ENCODE measurements around the gene UBASH3B.

UBASH3B gene

DNA sequence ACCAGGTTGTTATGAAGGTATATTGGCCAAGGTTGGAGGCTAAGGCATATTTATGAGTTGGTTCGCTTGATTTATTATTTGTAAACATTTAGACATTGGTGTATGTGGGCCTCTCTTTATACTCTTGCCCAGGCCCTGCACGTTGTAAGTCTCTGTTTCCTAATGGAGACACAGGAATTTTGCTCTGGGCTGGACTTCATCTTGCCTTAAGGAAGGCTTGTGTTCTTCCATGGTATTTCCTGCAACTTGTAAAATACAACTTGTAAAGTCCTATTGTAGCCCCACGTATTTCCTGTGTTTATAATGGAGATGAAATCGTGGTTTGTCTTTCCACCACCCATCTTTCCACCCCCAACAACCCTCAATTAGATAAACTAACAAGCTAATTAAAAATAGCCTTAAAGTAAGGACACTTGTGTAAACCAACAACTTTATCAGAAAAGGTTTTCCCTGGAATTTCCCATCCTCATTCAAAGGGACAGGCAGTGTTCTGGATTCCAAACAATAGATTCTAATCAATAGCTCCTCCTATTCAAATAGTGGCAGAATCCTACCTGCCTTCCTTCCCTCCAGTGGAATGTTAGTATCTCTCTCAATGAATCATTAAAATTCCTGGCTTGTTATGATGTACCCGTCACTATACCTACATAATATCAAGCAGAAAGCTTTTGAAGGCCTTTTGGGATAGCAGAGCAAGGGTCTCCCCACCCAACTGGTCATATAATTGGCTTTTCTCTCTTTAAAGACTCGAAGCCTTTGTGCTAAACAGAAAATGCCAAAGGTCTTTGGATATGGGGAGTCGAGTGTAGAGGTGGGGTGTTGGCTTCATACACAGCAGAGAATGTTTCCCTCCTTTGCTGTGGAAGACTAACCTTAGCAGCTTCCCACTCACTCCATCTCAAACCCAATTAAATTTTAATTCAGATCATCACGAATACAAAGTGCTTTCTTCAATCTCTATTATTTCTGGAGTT lies 77.1 kb downstream of the UBASH3B start:
- TF ChIP-seq CTCF (IDR thresholded peaks at IDR 0.05; ENCODE audit: low read depth, low read length) = no peak

DNA sequence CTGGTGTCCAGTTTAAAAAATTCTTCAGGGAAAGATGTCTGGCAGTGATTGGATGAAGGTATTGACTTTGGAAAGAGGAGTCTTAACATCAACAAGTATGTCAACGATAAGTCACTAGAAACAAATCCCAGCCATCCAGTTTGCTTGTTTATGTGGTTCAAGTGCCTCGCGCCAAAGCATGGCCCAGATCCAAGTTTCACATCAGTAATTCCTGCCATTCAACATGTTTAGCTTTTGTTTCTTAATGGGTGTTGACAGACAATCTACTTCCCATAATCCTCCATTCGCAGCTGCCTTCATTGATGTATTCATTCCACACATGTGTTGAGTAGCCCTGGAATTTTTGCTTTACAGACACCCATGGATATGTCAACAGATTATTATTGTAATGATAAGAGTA lies 77.8 kb downstream of the UBASH3B start:
- H3K4me3 ChIP-seq (ENCODE audit: low read depth, low read length) = no peak overlapping the region
- TF ChIP-seq CTCF (IDR thresholded peaks at IDR 0.05; ENCODE audit: low read depth, low read length) = no peak

More for the DNA sequence above, 77.1 kb downstream of the UBASH3B start:
- no peak overlapping the region for H3K4me3 ChIP-seq (ENCODE audit: low read depth, low read length)

DNA sequence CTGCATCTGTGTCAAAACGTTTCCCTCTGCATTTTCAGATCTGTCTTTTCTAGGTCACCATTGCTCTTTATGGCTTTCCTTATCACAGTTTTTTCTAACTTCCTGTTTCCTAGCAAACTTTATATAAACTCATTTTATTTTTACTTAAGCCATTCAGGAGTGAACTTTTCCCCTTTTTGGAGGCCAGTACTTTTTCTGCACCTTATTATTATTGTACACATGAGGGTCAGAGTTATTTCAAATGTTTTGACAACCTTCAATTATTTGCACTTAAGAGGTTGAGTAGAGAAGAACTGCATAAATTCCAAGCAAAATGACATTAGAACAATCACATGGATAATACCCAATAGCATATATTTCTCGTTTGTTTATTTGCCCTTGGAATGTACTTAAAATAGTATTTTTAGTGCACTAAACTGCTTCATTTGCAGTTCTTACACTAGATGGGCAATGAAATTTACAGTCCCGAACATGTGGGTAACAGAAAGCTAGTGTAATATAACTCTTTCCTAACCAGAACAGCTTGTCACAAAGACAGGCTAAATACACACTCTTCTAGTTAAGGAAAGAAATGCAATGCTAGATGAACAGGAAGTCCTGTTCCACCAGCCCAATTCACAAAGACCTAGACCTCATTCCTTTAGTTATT lies 79.5 kb downstream of the UBASH3B start:
- no peak for TF ChIP-seq CTCF (IDR thresholded peaks at IDR 0.05; ENCODE audit: low read depth, low read length)
- no peak overlapping the region for H3K4me3 ChIP-seq (ENCODE audit: low read depth, low read length)

DNA sequence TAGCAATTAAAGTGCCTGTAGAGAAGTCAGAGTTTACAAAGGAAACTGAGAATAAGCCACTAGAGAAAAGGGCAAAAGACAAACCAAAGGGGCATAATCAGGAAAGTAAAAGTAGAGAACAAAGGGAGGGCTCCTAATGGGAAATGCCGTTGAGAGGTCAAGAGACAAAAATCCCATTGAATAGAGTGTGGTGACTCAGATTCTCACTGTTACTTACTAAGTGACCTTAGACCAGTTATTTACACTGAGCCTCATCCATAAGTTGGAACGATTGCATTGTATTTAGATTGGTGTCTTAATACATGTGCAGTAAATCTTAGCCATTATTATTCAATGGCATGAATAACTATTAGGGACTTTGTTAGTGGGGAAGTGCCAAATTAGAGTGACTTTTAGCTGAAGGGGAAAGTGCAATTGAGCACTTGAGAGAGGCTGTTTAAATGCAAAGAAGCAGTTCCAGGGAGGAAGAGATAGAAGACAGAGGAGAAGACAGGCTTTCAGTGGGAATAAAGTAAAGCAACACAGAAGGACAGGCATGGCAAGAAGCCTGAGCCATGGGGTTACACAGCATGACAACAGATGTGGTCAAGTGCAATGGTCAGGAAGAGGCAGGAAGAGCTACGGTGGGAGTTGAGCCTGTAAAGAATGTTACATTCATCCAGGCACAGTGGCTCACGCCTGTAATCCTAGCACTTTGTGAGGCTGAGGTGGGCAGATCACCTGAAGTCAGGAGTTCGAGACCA lies 82.6 kb downstream of the UBASH3B start:
- H3K4me3 ChIP-seq (ENCODE audit: low read depth, low read length) = no peak overlapping the region
- no peak for TF ChIP-seq CTCF (IDR thresholded peaks at IDR 0.05; ENCODE audit: low read depth, low read length)

DNA sequence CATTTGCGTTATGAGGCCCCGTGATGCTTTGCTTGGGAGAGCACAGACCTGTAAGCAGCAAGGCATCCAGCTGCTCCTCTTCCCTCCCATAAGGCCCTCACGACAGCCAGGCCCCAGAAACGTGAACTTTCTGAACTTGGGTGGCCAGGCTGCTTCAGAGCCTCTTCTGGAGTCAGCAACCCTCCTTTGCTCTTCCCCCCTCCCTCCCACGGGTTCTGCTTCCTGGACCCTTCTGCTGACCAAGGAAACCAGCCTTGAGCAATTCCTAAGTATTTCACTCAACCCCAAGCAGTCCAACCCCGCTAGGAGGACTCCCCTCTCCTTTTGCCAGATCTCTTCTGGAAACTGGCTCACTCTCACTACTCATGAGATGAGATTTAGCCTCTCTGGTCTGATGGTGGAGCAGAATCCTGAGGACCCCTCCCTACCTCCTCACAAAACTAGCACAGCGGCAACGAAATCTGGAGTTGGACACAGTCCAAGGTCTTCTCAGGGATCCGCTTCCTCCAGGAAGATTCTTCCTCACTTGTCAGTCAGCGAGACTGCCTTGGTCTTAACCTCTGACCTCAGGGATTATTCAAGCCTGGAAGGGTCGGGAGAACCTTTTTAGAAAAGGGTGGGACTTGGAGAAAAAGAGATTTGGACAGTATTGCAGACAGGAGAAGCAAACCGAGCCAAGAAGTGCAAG lies 86.2 kb downstream of the UBASH3B start:
- H3K4me3 ChIP-seq (ENCODE audit: low read depth, low read length) = no peak overlapping the region
- no peak for TF ChIP-seq CTCF (IDR thresholded peaks at IDR 0.05; ENCODE audit: low read depth, low read length)

DNA sequence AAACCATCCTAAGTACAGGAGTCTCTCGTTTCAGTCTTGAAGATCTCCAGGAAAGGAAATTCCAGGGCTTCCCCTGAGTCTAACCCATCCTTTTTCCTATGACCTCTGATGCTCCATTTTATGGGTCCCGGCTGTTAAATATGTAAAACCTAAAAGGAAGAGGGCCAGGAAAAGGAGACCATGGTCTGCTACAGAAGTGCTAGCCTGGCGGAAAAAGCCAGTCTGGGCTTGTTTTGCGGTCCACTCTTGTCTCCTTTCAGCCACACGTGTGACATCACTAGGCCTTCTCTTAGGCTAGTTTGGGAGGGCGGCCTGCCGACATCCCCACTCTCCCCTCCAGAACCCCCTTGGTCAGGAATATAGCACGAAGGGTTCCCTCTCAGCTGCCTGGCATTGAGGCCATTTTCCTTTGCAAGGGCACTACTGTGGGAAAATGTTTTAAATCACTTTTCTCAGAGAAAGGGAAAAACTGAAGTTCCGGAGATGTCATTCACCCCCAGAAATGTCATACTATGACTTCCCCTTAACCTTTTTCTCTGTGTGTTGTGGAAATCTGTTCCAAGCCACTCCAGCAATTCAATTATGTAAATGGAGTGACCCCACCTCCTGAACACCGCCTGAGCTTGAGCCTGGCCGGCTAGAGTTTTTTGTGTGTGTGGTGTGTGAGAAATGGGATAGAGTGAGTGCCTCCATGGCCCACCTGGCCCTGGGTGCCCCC lies 86.9 kb downstream of the UBASH3B start:
- no peak overlapping the region for H3K4me3 ChIP-seq (ENCODE audit: low read depth, low read length)
- no peak for TF ChIP-seq CTCF (IDR thresholded peaks at IDR 0.05; ENCODE audit: low read depth, low read length)

Data from WI38 (cell line).